ENCODE measurements around the gene MAP3K9. TPM values are rescaled to one million over a fixed set of nuclear protein-coding genes. Genes with fewer than 3 reads are reported as not detected.
"Not testable (repeated sequence)": the region's sequence is repeated elsewhere in the genome, so short reads cannot be mapped to it uniquely, and the experiment has no call there.

MAP3K9 gene
- total and polyA plus RNA-seq, 10 donors: 0.42 to 8.0 (median 3.7) TPM

DNA sequence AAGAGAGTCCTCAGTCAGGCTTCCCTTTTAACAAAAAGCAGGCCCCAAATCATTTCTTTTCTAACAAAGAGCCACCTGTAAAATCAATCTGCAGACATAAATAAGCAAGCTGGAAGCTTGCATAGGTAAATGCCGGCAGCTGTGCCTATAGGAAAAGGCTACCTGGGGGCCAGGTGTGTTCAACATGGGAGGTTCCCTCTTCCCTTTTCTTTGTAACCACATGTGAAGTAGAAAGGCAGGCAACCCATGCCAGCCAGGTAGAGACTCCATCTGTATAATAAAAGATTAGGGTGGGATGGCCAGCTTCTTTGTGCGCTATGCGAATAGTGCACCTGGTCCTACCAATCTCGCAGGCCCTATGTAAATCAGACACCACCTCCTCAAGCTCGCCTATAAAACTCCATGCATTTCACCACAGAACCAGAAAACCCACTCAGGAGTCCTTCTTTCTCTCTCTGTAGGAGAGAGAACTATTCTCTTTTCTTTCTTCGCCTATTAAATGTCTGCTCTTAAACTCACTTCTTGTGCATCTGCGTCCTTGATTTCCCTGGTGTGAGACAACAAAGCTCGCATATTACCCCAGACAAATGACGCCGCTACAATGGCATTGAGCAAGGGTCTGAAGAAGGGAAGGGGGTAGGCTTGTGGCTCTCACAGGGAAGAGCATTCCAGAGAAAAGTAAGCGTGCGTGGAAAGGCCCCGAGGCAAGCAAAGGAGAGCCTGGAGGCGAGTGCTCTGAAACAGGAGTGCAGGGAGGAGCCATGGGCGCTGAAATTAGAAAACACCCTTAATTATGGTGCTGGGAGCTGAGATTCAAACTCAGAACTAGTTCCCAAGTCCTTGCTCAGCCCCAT, 100.4 kb downstream of the MAP3K9 start:
- TF ChIP-seq POLR2A (IDR thresholded peaks at IDR 0.05) (no peak), CTCF (IDR thresholded peaks at IDR 0.05 in 8 of 11, conservative IDR thresholded peaks at IDR 0.05 in 3 of 11) (no peak), POLR2AphosphoS5 (IDR thresholded peaks at IDR 0.05) (no peak)
- H3K9me3 ChIP-seq: no peaks in the 10 kb centered on the region
- no peak for DNase-seq
- H3K36me3 ChIP-seq: no peaks in the 10 kb centered on the region
- H3K4me3 ChIP-seq: no peak overlapping the region
- intact Hi-C loops (cut with DNase I; ENCODE audit: low total_unique reads): no loop called here
- peaks cover 0 to 17% (median 10%) of the 10 kb centered on the region in 6 donors for H3K4me1 ChIP-seq
- H3K27ac ChIP-seq: no peak overlapping the region
- 86 to 93% (median 92%) methylated on average over 15 of the region's 15 CpGs for WGBS, 5 donors
- H3K27me3 ChIP-seq (replicated peaks in 1 of 7): no peaks in the 10 kb centered on the region

DNA sequence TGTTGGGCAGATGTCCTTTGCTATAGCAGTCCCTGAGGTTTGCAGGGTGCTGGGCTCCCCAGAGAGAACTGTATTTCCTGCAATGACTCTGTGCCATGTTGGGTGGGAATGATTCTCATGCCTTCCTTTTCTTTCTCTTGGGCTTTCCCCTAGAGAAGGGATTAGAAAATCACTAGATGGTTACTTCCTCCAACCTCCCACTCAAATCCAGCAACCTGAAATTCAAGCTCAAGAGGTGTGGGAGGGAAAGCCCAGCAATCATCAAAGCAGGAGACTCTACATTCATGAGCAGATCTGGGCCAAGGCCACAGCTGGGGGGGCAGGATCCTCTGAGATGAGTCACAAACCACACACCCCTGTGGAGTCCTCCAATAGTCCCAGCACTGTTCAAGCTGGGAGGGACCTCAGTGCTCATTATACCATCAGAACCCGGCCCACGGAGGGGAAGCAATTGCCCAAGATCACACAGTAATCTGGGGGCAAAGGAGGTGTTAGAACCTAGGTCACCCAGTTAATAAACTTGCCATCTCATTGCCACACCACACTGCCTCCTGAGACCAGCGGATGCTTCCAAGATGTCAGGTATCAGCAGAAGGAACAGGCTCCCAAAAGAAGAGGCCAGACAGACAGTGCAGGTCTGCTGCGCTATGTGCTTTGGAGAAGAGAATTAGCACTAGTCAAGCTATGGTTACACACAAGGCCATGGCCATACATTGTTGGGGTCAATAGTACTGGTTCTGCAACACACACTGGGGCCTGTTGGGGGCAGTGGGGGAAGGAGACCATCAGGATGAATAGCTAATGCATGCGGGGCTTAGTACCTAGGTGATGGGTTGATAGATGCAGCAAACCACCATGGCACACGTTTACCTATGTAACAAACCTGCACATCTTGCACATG, 101.9 kb downstream of the MAP3K9 start:
- TF ChIP-seq POLR2A (IDR thresholded peaks at IDR 0.05) (no peak), CTCF (IDR thresholded peaks at IDR 0.05 in 8 of 11, conservative IDR thresholded peaks at IDR 0.05 in 3 of 11) (no peak), POLR2AphosphoS5 (IDR thresholded peaks at IDR 0.05) (no peak)
- no peaks in the 10 kb centered on the region for H3K36me3 ChIP-seq

GRCh38 chr14:70706177-70706576, 103.1 kb downstream of the MAP3K9 start:
- no peak overlapping the region for H3K27ac ChIP-seq
- no peak overlapping the region for H3K4me3 ChIP-seq
- intact Hi-C loops (cut with DNase I; ENCODE audit: low total_unique reads): no loop called here
- H3K27me3 ChIP-seq (replicated peaks in 1 of 7): no peaks in the 10 kb centered on the region
- H3K4me1 ChIP-seq: peaks cover 0 to 10% (median 4%) of the 10 kb centered on the region in 6 donors
- no peaks in the 10 kb centered on the region for H3K36me3 ChIP-seq
- no peak for TF ChIP-seq POLR2A (IDR thresholded peaks at IDR 0.05)
- TF ChIP-seq POLR2AphosphoS5 (IDR thresholded peaks at IDR 0.05): no peak
- no peak for TF ChIP-seq CTCF (IDR thresholded peaks at IDR 0.05 in 8 of 11, conservative IDR thresholded peaks at IDR 0.05 in 3 of 11)
- no peak for DNase-seq
- no peaks in the 10 kb centered on the region for H3K9me3 ChIP-seq

More for the DNA sequence above, 101.9 kb downstream of the MAP3K9 start:
- Histone ChIP-seq H3K4me3 (no peak overlapping the region), H3K27me3 (replicated peaks in 1 of 7) (no peaks in the 10 kb centered on the region), H3K4me1 (peaks cover 0 to 6% (median 0%) of the 10 kb centered on the region in 6 donors), H3K27ac (no peak overlapping the region), H3K9me3 (no peaks in the 10 kb centered on the region)
- WGBS, 5 donors: 68 to 80% (median 73%) methylated on average over 6 of the region's 6 CpGs
- intact Hi-C loops (cut with DNase I; ENCODE audit: low total_unique reads): no loop called here
- no peak for DNase-seq

DNA sequence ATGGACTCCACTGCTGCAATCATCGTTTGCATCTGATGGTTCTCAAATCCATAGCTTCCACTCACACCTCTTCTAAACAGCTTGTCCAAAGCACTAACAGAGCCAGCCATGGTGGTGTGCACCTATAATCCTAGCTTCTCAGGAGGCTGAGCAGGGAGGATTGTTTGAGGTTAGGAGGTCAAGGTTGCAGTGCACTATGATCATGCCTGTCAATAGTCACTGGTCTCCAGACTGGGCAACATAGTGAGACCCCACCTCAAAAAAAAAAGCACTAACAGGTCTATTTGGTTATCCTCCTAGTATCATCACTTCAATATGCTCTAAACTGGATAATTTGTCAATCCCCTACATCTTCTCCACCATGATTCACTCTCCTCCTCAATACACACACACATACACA, 104.4 kb downstream of the MAP3K9 start:
- no peaks in the 10 kb centered on the region for H3K27me3 ChIP-seq (replicated peaks in 1 of 7)
- H3K4me3 ChIP-seq: no peak overlapping the region
- DNase-seq: no peak
- no peak overlapping the region for H3K27ac ChIP-seq
- intact Hi-C loops (cut with DNase I; ENCODE audit: low total_unique reads): no loop called here
- TF ChIP-seq POLR2A (IDR thresholded peaks at IDR 0.05) (no peak), CTCF (IDR thresholded peaks at IDR 0.05 in 8 of 11, conservative IDR thresholded peaks at IDR 0.05 in 3 of 11) (no peak), POLR2AphosphoS5 (IDR thresholded peaks at IDR 0.05) (no peak)
- peaks cover 0 to 21% (median 2%) of the 10 kb centered on the region in 6 donors for H3K4me1 ChIP-seq
- no peaks in the 10 kb centered on the region for H3K36me3 ChIP-seq
- WGBS, 5 donors: 84 to 100% (median 92%) methylated on average over 1 of the region's 1 CpG
- no peaks in the 10 kb centered on the region for H3K9me3 ChIP-seq

- H3K4me3 ChIP-seq; H3K9me3 ChIP-seq; intact Hi-C loops (cut with DNase I; ENCODE audit: low total_unique reads); H3K36me3 ChIP-seq; DNase-seq; H3K27ac ChIP-seq; H3K27me3 ChIP-seq (replicated peaks in 1 of 7): not testable (repeated sequence)
- WGBS, 5 donors: 81 to 100% (median 91%) methylated on average over 1 of the region's 1 CpG
- H3K4me1 ChIP-seq: peaks cover 0 to 32% (median 1%) of the 10 kb centered on the region in 6 donors
These were observed 105.6 kb downstream of the MAP3K9 start for GRCh38 chr14:70703621-70704168.
